Stimulated activated memory B cell treated with anti-CD40 and anti-IgM and Interleukin-4, amounts not matched to agents 10 μg/mL and 1 μg/mL and 100 μg/mL, for 72 hours (primary cell): Measurements from ENCODE around the gene CNPY4.

Source experiments
- ATAC-seq: fragments of 150-1000 bp; cut with Tn5 transposase; 2 replicates; pipeline ENCODE4 v1.10.0; 2021
- H3K27ac Mint-ChIP-seq: one replicate; pipeline ENCODE4 v1.8.0; 2022; ENCODE audit warnings: mild to moderate bottlenecking, mixed read lengths
- H3K27me3 Mint-ChIP-seq: one replicate; pipeline ENCODE4 v1.8.0; 2022; ENCODE audit warnings: mixed read lengths
- H3K36me3 Mint-ChIP-seq: one replicate; pipeline ENCODE4 v1.8.0; 2022; ENCODE audit warnings: mixed read lengths
- H3K4me1 Mint-ChIP-seq: one replicate; pipeline ENCODE4 v1.8.0; 2022; ENCODE audit warnings: mixed read lengths
- H3K4me3 Mint-ChIP-seq: one replicate; pipeline ENCODE4 v1.8.0; 2022; ENCODE audit warnings: mild to moderate bottlenecking, moderate library complexity, mixed read lengths
- H3K9me3 Mint-ChIP-seq: one replicate; pipeline ENCODE4 v1.8.0; 2022; ENCODE audit warnings: mixed read lengths

Gene CNPY4

DNA sequence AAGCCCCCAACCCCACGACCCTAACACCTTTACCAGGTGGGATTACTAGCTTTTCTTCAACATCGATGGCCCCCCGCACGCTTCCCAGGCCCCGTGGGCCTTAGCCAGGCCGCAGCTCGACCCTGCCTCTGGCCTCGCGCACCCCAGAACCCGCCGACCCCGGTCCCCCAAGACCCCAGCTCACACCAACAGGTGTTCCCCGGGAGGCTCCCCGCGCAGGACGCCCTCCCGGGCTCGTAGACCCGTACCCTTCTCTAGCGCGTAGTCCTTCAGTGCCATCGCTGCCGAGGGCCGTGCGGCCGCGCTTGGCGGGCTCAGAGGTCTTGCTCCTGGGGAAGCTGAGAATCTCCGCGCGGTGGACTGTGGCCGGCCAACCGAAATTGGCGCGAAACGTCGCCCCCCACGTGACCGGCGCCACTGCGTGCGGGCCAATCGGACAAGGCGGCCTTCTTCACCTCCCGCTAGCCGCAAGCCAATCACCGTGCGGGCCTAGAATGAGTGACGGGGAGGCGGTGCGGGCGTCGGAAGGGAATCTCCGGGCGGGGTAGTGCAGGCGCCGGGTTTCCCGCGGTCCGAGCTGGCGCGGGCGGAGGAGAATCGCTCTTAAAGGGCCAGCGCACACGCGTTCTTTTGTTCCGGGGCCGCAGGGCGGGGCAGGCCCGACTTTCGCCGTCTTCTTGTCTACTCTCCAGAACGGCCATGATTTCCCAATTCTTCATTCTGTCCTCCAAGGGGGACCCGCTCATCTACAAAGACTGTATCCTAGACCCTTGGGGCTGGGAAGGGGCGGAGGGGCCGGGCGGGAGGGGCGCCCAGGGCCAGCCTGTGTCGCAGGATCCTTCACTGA, 18.2 kb upstream of the CNPY4 start, which contains the start of the genes AP4M1 and MCM7:
Gene AP4M1, plus strand, starts transcription at position 628 of the 847 bp plus-strand sequence. Its CDS starts 72 bp downstream, at position 700.
Gene MCM7, minus strand, starts transcription at position 382 of the 847 bp plus-strand sequence. Its CDS starts 103 bp downstream, at position 279.
- Mint-ChIP-seq H3K27me3 (no peaks in the 10 kb centered on the region), H3K4me3 (peak within 1 kb of the TSS; percentile 92), H3K4me1 (peaks cover 44% of the 10 kb centered on the region), H3K9me3 (no peaks in the 10 kb centered on the region), H3K36me3 (peaks cover 60% of the 10 kb centered on the region), H3K27ac (peak within 1 kb of the TSS; percentile 84)
- peak; percentile 95 for ATAC-seq

DNA sequence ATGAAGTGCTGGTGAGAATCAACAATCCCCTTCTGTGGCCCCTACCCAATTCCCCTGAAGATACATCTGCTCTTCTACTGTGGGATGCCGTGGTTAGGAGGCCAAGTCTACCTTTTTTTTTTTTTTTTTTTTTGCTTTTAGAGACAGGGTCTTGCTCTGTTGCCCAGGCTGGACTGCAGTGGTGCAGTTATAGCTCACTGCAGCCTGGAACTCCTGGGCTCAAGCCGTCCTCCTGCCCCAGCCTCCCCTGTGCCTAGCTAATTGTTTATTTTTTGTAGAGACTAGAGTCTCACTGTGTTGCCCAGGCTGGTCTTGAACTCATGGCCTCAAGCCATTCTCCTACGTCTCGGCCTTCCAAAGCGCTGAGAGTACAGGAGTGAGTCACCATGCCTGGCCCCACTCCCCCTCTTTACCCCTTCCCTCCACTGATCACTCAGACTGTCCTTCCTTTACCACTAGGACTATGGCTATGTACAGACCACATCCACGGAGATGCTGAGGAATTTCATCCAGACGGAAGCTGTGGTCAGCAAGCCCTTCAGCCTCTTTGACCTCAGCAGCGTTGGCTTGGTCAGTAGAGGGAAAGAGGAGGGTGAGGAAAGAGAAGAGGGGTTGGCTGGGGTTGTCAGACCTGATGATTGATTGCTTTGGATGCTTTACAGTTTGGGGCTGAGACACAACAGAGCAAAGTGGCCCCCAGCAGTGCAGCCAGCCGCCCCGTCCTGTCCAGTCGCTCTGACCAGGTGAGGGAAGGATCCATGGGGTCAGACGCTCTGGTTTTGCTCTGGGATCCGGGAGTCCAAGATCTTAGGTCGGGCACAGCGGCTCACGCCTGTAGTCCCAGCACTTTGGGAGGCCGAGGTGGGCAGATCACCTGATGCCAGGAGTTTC, 16.2 kb upstream of the CNPY4 start:
- Mint-ChIP-seq H3K36me3 (peaks cover 58% of the 10 kb centered on the region), H3K27ac (peak overlapping the region; percentile 84), H3K9me3 (no peaks in the 10 kb centered on the region)

GRCh38 chr7:100105534-100105933, 13.9 kb upstream of the CNPY4 start:
- H3K27ac Mint-ChIP-seq = no peak overlapping the region
- no peak overlapping the region for H3K4me3 Mint-ChIP-seq
- peaks cover 48% of the 10 kb centered on the region for H3K36me3 Mint-ChIP-seq
- no peak for ATAC-seq
- H3K9me3 Mint-ChIP-seq = no peaks in the 10 kb centered on the region
- peaks cover 14% of the 10 kb centered on the region for H3K4me1 Mint-ChIP-seq
- H3K27me3 Mint-ChIP-seq = no peaks in the 10 kb centered on the region

More for the DNA sequence above, 16.2 kb upstream of the CNPY4 start:
- peak overlapping the region; percentile 92 for H3K4me3 Mint-ChIP-seq
- H3K27me3 Mint-ChIP-seq = no peaks in the 10 kb centered on the region
- ATAC-seq = no peak
- H3K4me1 Mint-ChIP-seq = peaks cover 34% of the 10 kb centered on the region

DNA sequence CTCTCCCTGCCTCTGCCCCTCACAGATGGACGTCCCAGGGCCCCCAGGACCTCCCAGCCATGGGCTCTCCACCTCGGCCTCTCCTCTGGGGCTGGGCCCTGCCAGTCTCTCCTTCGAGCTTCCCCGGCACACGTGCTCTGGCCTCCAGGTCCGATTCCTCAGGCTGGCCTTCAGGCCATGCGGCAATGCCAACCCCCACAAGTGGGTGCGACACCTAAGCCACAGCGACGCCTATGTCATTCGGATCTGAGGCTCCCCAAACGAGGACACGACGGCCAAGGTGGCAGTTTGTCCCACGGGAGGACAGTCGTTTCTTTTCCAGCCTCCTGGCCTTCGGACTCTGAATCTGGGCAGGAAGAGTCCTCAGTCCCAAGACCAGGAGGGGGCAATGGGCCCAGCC, 12.8 kb upstream of the CNPY4 start:
- no peak for ATAC-seq
- Mint-ChIP-seq H3K36me3 (peaks cover 58% of the 10 kb centered on the region), H3K9me3 (no peaks in the 10 kb centered on the region), H3K4me3 (no peak overlapping the region), H3K27ac (no peak overlapping the region), H3K4me1 (peaks cover 14% of the 10 kb centered on the region), H3K27me3 (no peaks in the 10 kb centered on the region)

- Mint-ChIP-seq H3K27ac (no peak overlapping the region), H3K9me3 (no peaks in the 10 kb centered on the region), H3K4me1 (peaks cover 14% of the 10 kb centered on the region), H3K4me3 (no peak overlapping the region), H3K27me3 (no peaks in the 10 kb centered on the region), H3K36me3 (peaks cover 59% of the 10 kb centered on the region)
- no peak for ATAC-seq
Observed at GRCh38 chr7:100107125-100107737, 12.2 kb upstream of the CNPY4 start.

- ATAC-seq = no peak
- Mint-ChIP-seq H3K4me3 (no peak overlapping the region), H3K4me1 (peaks cover 7% of the 10 kb centered on the region), H3K27ac (no peak overlapping the region), H3K36me3 (peaks cover 65% of the 10 kb centered on the region), H3K9me3 (no peaks in the 10 kb centered on the region), H3K27me3 (no peaks in the 10 kb centered on the region)
Observed at GRCh38 chr7:100107890-100108289, 11.5 kb upstream of the CNPY4 start.

- no peak for ATAC-seq
- no peak overlapping the region for H3K27ac Mint-ChIP-seq
- H3K9me3 Mint-ChIP-seq = no peaks in the 10 kb centered on the region
- no peak overlapping the region for H3K4me3 Mint-ChIP-seq
- H3K4me1 Mint-ChIP-seq = peaks cover 5% of the 10 kb centered on the region
- H3K36me3 Mint-ChIP-seq = peaks cover 69% of the 10 kb centered on the region
- no peaks in the 10 kb centered on the region for H3K27me3 Mint-ChIP-seq
Observed at GRCh38 chr7:100109521-100110163, 9.8 kb upstream of the CNPY4 start.

DNA sequence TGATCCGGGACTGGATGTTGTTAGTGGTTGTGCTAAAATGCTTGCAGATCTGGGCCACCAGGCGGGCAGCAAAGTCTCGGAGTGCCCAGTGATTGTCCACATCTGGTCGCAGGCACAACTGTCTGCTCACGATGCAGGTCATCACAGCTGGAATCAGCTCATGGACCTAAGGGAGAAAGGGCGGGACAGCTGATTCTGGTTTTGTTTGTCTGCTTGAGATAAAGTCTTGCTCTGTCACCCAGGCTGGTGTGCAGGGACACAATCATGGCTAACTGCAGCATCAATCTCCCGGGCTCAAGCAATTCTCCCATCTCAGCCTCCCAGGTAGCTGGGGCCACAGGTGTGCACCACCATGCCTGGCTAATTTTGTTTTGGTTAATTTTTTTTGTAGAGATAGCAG, 8.3 kb upstream of the CNPY4 start:
- Mint-ChIP-seq H3K4me3 (no peak overlapping the region), H3K9me3 (no peaks in the 10 kb centered on the region), H3K4me1 (peaks cover 5% of the 10 kb centered on the region), H3K36me3 (peaks cover 55% of the 10 kb centered on the region), H3K27me3 (no peaks in the 10 kb centered on the region), H3K27ac (no peak overlapping the region)
- ATAC-seq = no peak

DNA sequence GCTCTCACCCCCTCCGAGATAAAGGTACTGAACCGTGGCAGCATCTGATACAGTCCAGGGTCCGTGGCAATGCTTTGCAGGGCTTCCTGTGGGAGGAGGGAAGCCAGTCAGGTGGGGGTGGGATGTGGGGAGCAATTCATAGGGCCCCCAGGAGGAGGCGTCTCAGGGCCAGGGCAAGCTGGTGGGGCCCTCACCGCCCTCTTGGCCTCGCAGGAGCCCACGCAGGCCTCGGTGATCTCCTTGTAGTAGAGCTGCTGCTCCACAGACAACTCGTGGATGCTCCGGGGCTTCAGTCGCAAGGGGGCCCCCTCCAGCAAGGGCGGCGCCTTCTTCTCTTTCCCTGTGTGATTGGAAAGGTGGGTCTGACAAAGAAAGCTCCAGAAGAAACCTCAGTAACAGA, 7.5 kb upstream of the CNPY4 start:
- peaks cover 51% of the 10 kb centered on the region for H3K36me3 Mint-ChIP-seq
- H3K27ac Mint-ChIP-seq = no peak overlapping the region
- H3K4me3 Mint-ChIP-seq = no peak overlapping the region
- ATAC-seq = no peak
- H3K9me3 Mint-ChIP-seq = no peaks in the 10 kb centered on the region
- no peaks in the 10 kb centered on the region for H3K27me3 Mint-ChIP-seq
- H3K4me1 Mint-ChIP-seq = peaks cover 5% of the 10 kb centered on the region

- Mint-ChIP-seq H3K27ac (no peak overlapping the region), H3K36me3 (peaks cover 34% of the 10 kb centered on the region), H3K4me1 (peaks cover 23% of the 10 kb centered on the region), H3K9me3 (no peaks in the 10 kb centered on the region), H3K4me3 (no peak overlapping the region), H3K27me3 (no peaks in the 10 kb centered on the region)
- ATAC-seq = no peak
Observed at GRCh38 chr7:100115026-100115425, 4.4 kb upstream of the CNPY4 start.

DNA sequence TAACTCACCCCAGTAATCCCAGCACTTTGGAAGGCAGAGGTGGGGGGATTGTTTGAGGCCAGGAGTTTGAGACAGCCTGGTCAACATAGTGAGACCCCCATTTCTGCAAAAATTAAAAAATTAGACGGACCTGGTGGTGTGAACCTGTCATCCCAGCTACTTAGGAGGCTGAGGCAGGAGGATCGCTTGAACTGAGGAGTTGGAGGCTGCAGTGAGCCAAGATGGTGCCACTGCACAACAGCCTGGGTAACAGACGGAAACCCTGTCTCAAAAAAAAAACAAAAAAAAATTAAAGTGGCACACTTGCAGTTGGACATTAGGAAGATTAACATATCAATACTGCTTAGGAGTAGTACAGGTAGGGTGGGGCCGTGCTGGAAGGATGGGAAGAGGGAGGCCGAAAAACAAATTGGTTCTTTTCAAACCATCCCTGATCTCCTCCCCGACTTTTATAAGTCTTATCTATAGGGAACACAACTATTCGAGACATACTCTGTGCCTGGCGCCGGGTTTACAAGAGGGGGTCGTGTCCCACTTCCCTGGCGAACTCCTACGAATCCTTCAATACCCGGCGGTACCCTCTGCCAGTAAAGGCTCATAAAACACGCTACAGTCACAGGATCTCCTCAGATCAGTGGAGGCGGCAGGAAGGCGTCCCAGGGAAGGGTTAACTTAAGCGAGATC, 904 bp upstream of the CNPY4 start:
- H3K4me1 Mint-ChIP-seq = peaks cover 31% of the 10 kb centered on the region
- H3K4me3 Mint-ChIP-seq = peak overlapping the region; percentile 99
- ATAC-seq = no peak
- peaks cover 6% of the 10 kb centered on the region for H3K36me3 Mint-ChIP-seq
- H3K9me3 Mint-ChIP-seq = no peaks in the 10 kb centered on the region
- peak overlapping the region; percentile 97 for H3K27ac Mint-ChIP-seq
- H3K27me3 Mint-ChIP-seq = no peaks in the 10 kb centered on the region

DNA sequence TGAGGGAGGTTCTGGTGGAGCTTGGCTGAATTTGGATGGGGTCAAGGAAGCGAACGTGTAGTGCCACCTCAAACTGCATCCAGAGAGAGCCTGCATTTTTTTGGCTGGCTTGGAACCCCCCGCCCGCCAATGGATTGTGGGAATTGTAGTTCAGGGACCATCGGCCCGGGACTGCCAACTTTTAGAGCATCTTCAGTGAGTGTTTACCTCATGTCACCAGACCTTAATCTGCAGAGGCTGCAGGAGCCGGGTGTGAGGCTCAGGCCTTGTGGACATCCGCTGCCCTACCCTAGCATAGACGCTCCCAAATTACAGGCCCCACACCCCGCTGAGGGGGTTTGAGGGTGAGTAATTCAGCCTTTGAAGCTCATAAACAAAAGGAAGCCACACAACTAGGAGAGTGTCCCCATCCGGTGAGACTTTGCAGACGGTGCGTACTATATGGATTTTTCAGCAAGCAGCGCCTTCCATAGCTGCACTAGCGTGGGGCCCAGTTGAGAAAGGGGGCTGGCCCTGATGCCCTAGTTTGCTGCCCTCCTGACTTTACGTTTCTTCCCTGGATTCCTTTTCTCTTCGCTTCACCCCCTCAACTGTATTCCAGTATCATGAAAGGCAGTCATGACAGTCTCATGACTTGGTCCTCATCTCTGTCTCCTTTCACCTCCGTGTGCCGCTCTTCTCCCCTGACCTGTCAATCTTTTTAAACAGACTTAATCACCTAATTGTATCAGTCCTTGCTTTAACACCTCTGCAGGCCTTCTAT, 717 bp downstream of the CNPY4 start:
- no peaks in the 10 kb centered on the region for H3K9me3 Mint-ChIP-seq
- peak overlapping the region; percentile 99 for H3K4me3 Mint-ChIP-seq
- no peaks in the 10 kb centered on the region for H3K36me3 Mint-ChIP-seq
- peak overlapping the region; percentile 97 for H3K27ac Mint-ChIP-seq
- ATAC-seq = peak; percentile 69
- H3K27me3 Mint-ChIP-seq = no peaks in the 10 kb centered on the region
- peaks cover 36% of the 10 kb centered on the region for H3K4me1 Mint-ChIP-seq

GRCh38 chr7:100120733-100121036, 1.3 kb downstream of the CNPY4 start:
- Mint-ChIP-seq H3K4me1 (peaks cover 39% of the 10 kb centered on the region), H3K27ac (no peak overlapping the region), H3K9me3 (no peaks in the 10 kb centered on the region), H3K27me3 (no peaks in the 10 kb centered on the region), H3K36me3 (no peaks in the 10 kb centered on the region), H3K4me3 (peak overlapping the region; percentile 99)
- no peak for ATAC-seq

GRCh38 chr7:100122067-100122466, 2.6 kb downstream of the CNPY4 start:
- H3K27me3 Mint-ChIP-seq = no peaks in the 10 kb centered on the region
- H3K4me1 Mint-ChIP-seq = peaks cover 47% of the 10 kb centered on the region
- no peaks in the 10 kb centered on the region for H3K36me3 Mint-ChIP-seq
- H3K4me3 Mint-ChIP-seq = no peak overlapping the region
- no peak for ATAC-seq
- no peaks in the 10 kb centered on the region for H3K9me3 Mint-ChIP-seq
- no peak overlapping the region for H3K27ac Mint-ChIP-seq
